Measurements from ENCODE around the gene PHACTR3. TPM values are rescaled to one million over a fixed set of nuclear protein-coding genes. Genes with fewer than 3 reads are reported as not detected.

The PHACTR3 gene
- total and polyA plus RNA-seq, 2 experiments from 2014 or later, result 0.45 to 0.61 TPM

GRCh38 chr20:59579404-59580145, 24.8 kb upstream of the PHACTR3 start (continued):
- TF ChIP-seq ZNF462 (CRISPR knock-in tag; IDR thresholded peaks at IDR 0.05), result no peak
- no peak for TF ChIP-seq EZH2 (IDR thresholded peaks at IDR 0.05; ENCODE audit: low read depth, unreplicated experiment)
- TF ChIP-seq NANOG (IDR thresholded peaks at IDR 0.05; ENCODE audit: borderline replicate concordance), result no peak
- TF ChIP-seq POLR2AphosphoS5 (IDR thresholded peaks at IDR 0.05; ENCODE audit: low read depth), result no peak

GRCh38 chr20:59580146-59580946, 24.0 kb upstream of the PHACTR3 start:
- Mint-ChIP-seq H3K4me3 (no peak overlapping the region), H3K27me3 (ENCODE audit: insufficient read depth, low read depth, poor library complexity) (peaks cover 44% of the 10 kb centered on the region), H3K27ac (no peak overlapping the region), H3K4me1 (peaks cover 8% of the 10 kb centered on the region), H3K36me3 (ENCODE audit: low read depth) (no peaks in the 10 kb centered on the region), H3K9me3 (no peaks in the 10 kb centered on the region)
- Histone ChIP-seq H2AFZ (no peak overlapping the region), H3K36me3 (ENCODE audit: insufficient read depth) (no peaks in the 10 kb centered on the region), H3K27me3 (ENCODE audit: insufficient read depth) (peaks cover 58% of the 10 kb centered on the region), H3K27ac (ENCODE audit: low read depth) (no peak overlapping the region), H3K4me3 (no peak overlapping the region), H3K9me2 (ENCODE audit: insufficient read depth) (no peaks in the 10 kb centered on the region), H4K20me1 (replicated peaks; ENCODE audit: insufficient read depth) (no peaks in the 10 kb centered on the region), H3K79me2 (replicated peaks; ENCODE audit: insufficient read depth) (no peaks in the 10 kb centered on the region), H3F3A (replicated peaks; ENCODE audit: low read depth) (no peaks in the 10 kb centered on the region), H3K4me1 (ENCODE audit: insufficient read depth) (no peaks in the 10 kb centered on the region; the same call in 1 of the 2 replicates), H3K4me2 (no peak overlapping the region)
- no peak for TF ChIP-seq ZNF114 (CRISPR knock-in tag; IDR thresholded peaks at IDR 0.05)
- TF ChIP-seq POLR2AphosphoS5 (IDR thresholded peaks at IDR 0.05; ENCODE audit: low read depth), result no peak
- TF ChIP-seq EZH2phosphoT487 (IDR thresholded peaks at IDR 0.05; ENCODE audit: unreplicated experiment), result no peak
- no peak for TF ChIP-seq CREB1 (CRISPR knock-in tag; IDR thresholded peaks at IDR 0.05; ENCODE audit: low read depth)
- TF ChIP-seq EZH2 (IDR thresholded peaks at IDR 0.05; ENCODE audit: low read depth, unreplicated experiment), result no peak
- no peak for TF ChIP-seq STAT1 (IDR thresholded peaks at IDR 0.05; ENCODE audit: unreplicated experiment)
- ATAC-seq (no peak), DNase-seq (ENCODE audit: low spot score) (no peak)
